Caco-2 (cell line): ENCODE results near the gene EML4. TPM values are rescaled to one million over a fixed set of nuclear protein-coding genes. Genes with fewer than 3 reads are reported as not detected.

Experiments
- BruUV-seq: library from RNA; stranded (reverse); fragments of 400-500 nt; replicated peaks from 2 replicates; lab custom pipeline; 2021; lab: Mats Ljungman, UMichigan
- CTCF ChIA-PET: fragments of 300-600 bp; sonication (Branson Sonifier 250); formaldehyde crosslinking; loops from one replicate; lab custom pipeline; 2022; ENCODE audit warnings: antibody characterized with exemption; lab: Charles Lee
- POLR2A ChIA-PET: fragments of 300-600 bp; sonication (Branson Sonifier 250); formaldehyde crosslinking; loops from one replicate; lab custom pipeline; 2022; ENCODE audit warnings: antibody characterized with exemption; lab: Charles Lee
- DNase-seq, 2 experiments: peaks; one replicate each; pipeline versions ENCODE4 v3.0.0 to v3.0.0-alpha.2; 2020 to 2022
- H3K27me3 ChIP-seq: replicated peaks from 2 replicates; pipeline ENCODE4 v1.6.0; 2011; ENCODE audit warnings: low read length; ENCODE audit not compliant: control insufficient read depth, insufficient read depth
- H3K36me3 ChIP-seq: 2 replicates; pipeline ENCODE4 v1.5.1; 2011; ENCODE audit warnings: low read length; ENCODE audit not compliant: control insufficient read depth, insufficient read depth
- H3K4me1 ChIP-seq: fragments of 250-450 bp; sonication (Bioruptor Pico); 2 replicates; pipeline ENCODE4 v1.5.1; 2020; ENCODE audit warnings: mild to moderate bottlenecking
- H3K4me3 ChIP-seq: 2 replicates; pipeline ENCODE4 v1.5.1; 2011; ENCODE audit warnings: low read depth, mild to moderate bottlenecking, control low read depth, low read length
- H3K9me3 ChIP-seq: fragments of 250-450 bp; sonication (Bioruptor Pico); 2 replicates; pipeline ENCODE4 v1.5.1; 2020; ENCODE audit warnings: mild to moderate bottlenecking, moderate library complexity
- H3K27ac Mint-ChIP-seq: one replicate; pipeline ENCODE4 v1.8.0; 2022; ENCODE audit warnings: mixed read lengths; ENCODE audit not compliant: unreplicated experiment
- H3K27me3 Mint-ChIP-seq: one replicate; pipeline ENCODE4 v1.8.0; 2022; ENCODE audit warnings: mixed read lengths; ENCODE audit not compliant: insufficient read depth, unreplicated experiment
- H3K36me3 Mint-ChIP-seq: one replicate; pipeline ENCODE4 v1.8.0; 2022; ENCODE audit warnings: mild to moderate bottlenecking, mixed read lengths; ENCODE audit not compliant: insufficient read depth, unreplicated experiment
- H3K4me1 Mint-ChIP-seq: one replicate; pipeline ENCODE4 v1.8.0; 2022; ENCODE audit warnings: low read depth, mixed read lengths; ENCODE audit not compliant: unreplicated experiment
- H3K4me3 Mint-ChIP-seq: one replicate; pipeline ENCODE4 v1.8.0; 2022; ENCODE audit warnings: mild to moderate bottlenecking, moderate library complexity, mixed read lengths; ENCODE audit not compliant: unreplicated experiment
- H3K9me3 Mint-ChIP-seq: one replicate; pipeline ENCODE4 v1.8.0; 2022; ENCODE audit warnings: mixed read lengths; ENCODE audit not compliant: unreplicated experiment
- intact Hi-C: fragments of 100-400 bp; cut with micrococcal nuclease; formaldehyde crosslinking; loops from one replicate; pipeline ENCODE4 v1.10.0; 2022; ENCODE audit not compliant: unreplicated experiment
- total RNA-seq: library from RNA; stranded (reverse); gene quantifications from 2 replicates; pipeline ENCODE4 v1.2.3, GENCODE V29; 2022
- TF ChIP-seq, protein P1 (sequence below), 2 experiments: fragments of 200-600 bp in 1 of 2; IDR thresholded peaks; 1 replicate in 1 of 2; 2 replicates in 1 of 2; pipeline versions ENCODE4 v1.5.1 to v1.8.0; 2011 to 2022; ENCODE audit warnings: antibody characterized with exemption in 1 of 2, control low read depth in 1 of 2, inconsistent platforms in 1 of 2, low read depth in 1 of 2, low read length in 1 of 2, mild to moderate bottlenecking in 1 of 2, moderate library complexity in 1 of 2; ENCODE audit not compliant: insufficient read depth in 1 of 2, severe bottlenecking in 1 of 2, unreplicated experiment in 1 of 2

EML4 gene
- total RNA-seq, 1 experiment from 2014 or later = 125 TPM

DNA sequence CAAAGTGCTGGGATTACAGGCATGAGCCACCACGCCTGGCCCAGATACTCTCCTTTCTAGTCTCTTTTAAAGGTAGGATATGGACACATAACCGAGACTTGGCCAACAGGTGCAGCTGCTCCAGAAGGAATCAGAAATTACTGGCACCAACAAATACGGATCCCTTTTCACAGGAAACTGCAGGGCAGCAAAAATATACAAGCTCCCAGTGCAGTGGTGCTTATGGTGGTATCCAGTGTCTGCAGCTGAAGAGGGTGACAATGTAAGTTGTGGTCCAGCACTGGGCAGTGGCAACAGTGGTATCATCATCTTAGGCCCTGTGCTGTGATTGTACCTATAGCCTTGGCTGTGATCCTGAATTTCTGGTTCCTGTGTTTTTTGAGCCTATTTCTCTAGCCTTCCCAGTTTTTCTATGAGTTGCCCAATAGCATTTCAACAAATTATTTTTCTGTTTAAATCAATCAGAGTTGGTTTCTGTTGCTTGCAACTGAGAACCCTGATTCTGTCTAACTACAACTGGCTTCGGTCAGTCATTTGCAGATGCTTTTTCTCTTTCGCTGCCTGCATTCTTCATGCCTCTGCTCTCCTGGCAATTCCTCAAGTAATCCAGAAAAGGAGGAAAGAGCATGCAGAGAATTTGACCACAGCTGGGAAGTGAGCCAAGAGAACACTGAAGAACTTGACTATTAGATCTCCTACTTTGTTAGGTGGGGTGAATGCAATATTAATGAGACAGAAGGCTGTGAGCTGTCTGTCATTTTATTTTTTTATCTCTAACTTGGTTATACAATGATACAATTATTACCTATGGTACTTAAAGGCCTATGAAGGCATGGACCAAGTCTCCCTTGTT lies 30.8 kb upstream of the EML4 start:
- Histone ChIP-seq H3K36me3 (no peaks in the 10 kb centered on the region), H3K9me3 (no peaks in the 10 kb centered on the region), H3K27me3 (no peaks in the 10 kb centered on the region), H3K4me3 (no peak overlapping the region), H3K4me1 (peaks cover 79% of the 10 kb centered on the region)
- Mint-ChIP-seq H3K4me3 (no peak overlapping the region), H3K27me3 (no peaks in the 10 kb centered on the region), H3K9me3 (no peaks in the 10 kb centered on the region), H3K4me1 (peaks cover 57% of the 10 kb centered on the region), H3K36me3 (peaks cover 15% of the 10 kb centered on the region), H3K27ac (peak overlapping the region; percentile 91)
- CTCF ChIA-PET = no interaction called here
- no peak for DNase-seq
- no TSS peak for BruUV-seq
- POLR2A ChIA-PET = no interaction called here
- intact Hi-C loops = no loop called here
- TF ChIP-seq, protein P1, sequence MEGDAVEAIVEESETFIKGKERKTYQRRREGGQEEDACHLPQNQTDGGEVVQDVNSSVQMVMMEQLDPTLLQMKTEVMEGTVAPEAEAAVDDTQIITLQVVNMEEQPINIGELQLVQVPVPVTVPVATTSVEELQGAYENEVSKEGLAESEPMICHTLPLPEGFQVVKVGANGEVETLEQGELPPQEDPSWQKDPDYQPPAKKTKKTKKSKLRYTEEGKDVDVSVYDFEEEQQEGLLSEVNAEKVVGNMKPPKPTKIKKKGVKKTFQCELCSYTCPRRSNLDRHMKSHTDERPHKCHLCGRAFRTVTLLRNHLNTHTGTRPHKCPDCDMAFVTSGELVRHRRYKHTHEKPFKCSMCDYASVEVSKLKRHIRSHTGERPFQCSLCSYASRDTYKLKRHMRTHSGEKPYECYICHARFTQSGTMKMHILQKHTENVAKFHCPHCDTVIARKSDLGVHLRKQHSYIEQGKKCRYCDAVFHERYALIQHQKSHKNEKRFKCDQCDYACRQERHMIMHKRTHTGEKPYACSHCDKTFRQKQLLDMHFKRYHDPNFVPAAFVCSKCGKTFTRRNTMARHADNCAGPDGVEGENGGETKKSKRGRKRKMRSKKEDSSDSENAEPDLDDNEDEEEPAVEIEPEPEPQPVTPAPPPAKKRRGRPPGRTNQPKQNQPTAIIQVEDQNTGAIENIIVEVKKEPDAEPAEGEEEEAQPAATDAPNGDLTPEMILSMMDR (IDR thresholded peaks at IDR 0.05; ENCODE audit: insufficient read depth in 1 of 2, low read depth in 1 of 2, low read length in 1 of 2, severe bottlenecking in 1 of 2, unreplicated experiment in 1 of 2) = no peak

DNA sequence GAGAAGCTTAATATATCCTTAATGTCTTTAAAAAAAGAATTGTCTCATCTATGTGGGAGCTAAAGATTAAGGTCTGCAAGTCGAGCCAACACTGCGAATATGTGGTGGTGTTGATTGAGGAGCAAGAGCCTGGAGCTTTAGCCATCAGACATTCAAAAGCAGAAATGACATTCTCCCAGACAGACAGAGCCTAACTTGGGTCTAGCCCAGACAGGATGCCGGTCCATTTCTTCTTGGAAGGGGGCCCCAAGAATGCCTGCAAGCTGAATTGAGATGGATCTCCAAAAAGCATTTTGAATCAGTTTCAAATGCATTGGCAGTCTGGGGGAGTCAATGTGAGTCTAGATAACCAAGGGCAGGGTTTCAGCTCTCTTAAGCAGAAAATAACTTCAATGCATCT lies 30.1 kb upstream of the EML4 start:
- TF ChIP-seq, protein P1 (IDR thresholded peaks at IDR 0.05; ENCODE audit: insufficient read depth in 1 of 2, low read depth in 1 of 2, low read length in 1 of 2, severe bottlenecking in 1 of 2, unreplicated experiment in 1 of 2) = no peak
- POLR2A ChIA-PET = no interaction called here
- peaks cover 58% of the 10 kb centered on the region for H3K4me1 Mint-ChIP-seq
- no TSS peak for BruUV-seq
- peaks cover 15% of the 10 kb centered on the region for H3K36me3 Mint-ChIP-seq
- no peaks in the 10 kb centered on the region for H3K9me3 Mint-ChIP-seq
- DNase-seq = no peak
- no peaks in the 10 kb centered on the region for H3K27me3 Mint-ChIP-seq
- CTCF ChIA-PET = no interaction called here
- peaks cover 75% of the 10 kb centered on the region for H3K4me1 ChIP-seq
- H3K9me3 ChIP-seq = no peaks in the 10 kb centered on the region
- peak overlapping the region; percentile 91 for H3K27ac Mint-ChIP-seq
- no peak overlapping the region for H3K4me3 Mint-ChIP-seq
- H3K27me3 ChIP-seq = no peaks in the 10 kb centered on the region
- intact Hi-C loops = no loop called here
- H3K36me3 ChIP-seq = no peaks in the 10 kb centered on the region
- no peak overlapping the region for H3K4me3 ChIP-seq

DNA sequence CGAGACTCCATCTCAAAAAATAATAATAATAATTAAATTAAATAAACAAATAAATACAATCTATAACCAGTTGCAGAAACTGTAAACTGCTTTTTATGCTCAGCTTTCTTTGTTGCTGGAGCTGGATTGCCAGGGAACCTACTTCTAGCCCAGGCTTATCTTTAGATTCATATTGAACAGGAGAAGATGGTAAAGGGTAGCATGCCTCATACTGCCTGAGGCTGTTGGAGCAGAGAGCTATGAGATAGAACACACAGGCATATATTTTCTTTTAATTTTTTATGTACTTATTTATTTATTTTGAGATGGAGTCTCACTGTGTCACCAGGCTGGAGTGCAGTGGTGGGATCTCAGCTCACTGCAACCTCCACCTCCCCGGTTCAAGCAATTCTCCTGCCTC lies 28.7 kb upstream of the EML4 start:
- CTCF ChIA-PET = no interaction called here
- Mint-ChIP-seq H3K27ac (peak overlapping the region; percentile 95), H3K4me1 (peaks cover 59% of the 10 kb centered on the region), H3K9me3 (no peaks in the 10 kb centered on the region), H3K4me3 (peak overlapping the region; percentile 71), H3K27me3 (no peaks in the 10 kb centered on the region), H3K36me3 (peaks cover 15% of the 10 kb centered on the region)
- intact Hi-C loops = loop anchor here (2.0 kb wide), 1 partner anchor 98 kb away; no protein-coding TSS in a partner anchor
- Histone ChIP-seq H3K9me3 (no peaks in the 10 kb centered on the region), H3K27me3 (no peaks in the 10 kb centered on the region), H3K4me3 (no peak overlapping the region), H3K36me3 (no peaks in the 10 kb centered on the region), H3K4me1 (peaks cover 68% of the 10 kb centered on the region)
- TF ChIP-seq, protein P1 (IDR thresholded peaks at IDR 0.05; ENCODE audit: insufficient read depth in 1 of 2, low read depth in 1 of 2, low read length in 1 of 2, severe bottlenecking in 1 of 2, unreplicated experiment in 1 of 2) = no peak
- POLR2A ChIA-PET = no interaction called here
- no TSS peak for BruUV-seq
- DNase-seq = no peak
